IMR-90 (cell line): ENCODE measurements around the gene OR10A3. TPM values are rescaled to one million over a fixed set of nuclear protein-coding genes. Genes with fewer than 3 reads are reported as not detected.

Source experiments
- ATAC-seq: fragments of 200-7000 bp; cut with Tn5 transposase; 2 replicates; pipeline ENCODE4 v1.9.1; 2020; ENCODE audit warnings: low read depth, mild to moderate bottlenecking, moderate library complexity
- BruUV-seq: library from RNA; stranded (reverse); fragments of 400-500 nt; replicated peaks from 2 replicates; lab custom pipeline; 2021; lab: Mats Ljungman, UMichigan
- CTCF ChIA-PET: fragments of 300-600 bp; formaldehyde crosslinking; extraction: SDS; loops from one replicate; lab custom pipeline; 2021; ENCODE audit warnings: antibody characterized with exemption; lab: Yijun Ruan, JAX
- POLR2A ChIA-PET: fragments of 300-600 bp; sonication (Branson Sonifier 250); formaldehyde crosslinking; loops from one replicate; lab custom pipeline; 2022; ENCODE audit warnings: antibody characterized with exemption; ENCODE audit not compliant: unreplicated experiment; lab: Charles Lee
- DNase-seq: peaks from one replicate; pipeline ENCODE4 v3.0.0; 2013
- H2AFZ ChIP-seq: replicated peaks from 2 replicates; pipeline ENCODE3; 2013; ENCODE audit warnings: low read length, mild to moderate bottlenecking; ENCODE audit not compliant: poor library complexity
- H2AK5ac ChIP-seq: 2 replicates; pipeline ENCODE4 v1.6.1; 2013; ENCODE audit warnings: low read depth, low read length, inconsistent platforms
- H2AK9ac ChIP-seq: replicated peaks from 2 replicates; pipeline ENCODE3; 2013; ENCODE audit warnings: mild to moderate bottlenecking, low read depth, low read length, moderate library complexity; ENCODE audit not compliant: poor library complexity
- H2BK120ac ChIP-seq: 2 replicates; pipeline ENCODE4 v1.6.1; 2013; ENCODE audit warnings: low read depth, low read length, inconsistent platforms
- H2BK15ac ChIP-seq: 3 replicates; pipeline ENCODE4 v1.6.1; 2013; ENCODE audit warnings: low read depth, low read length, inconsistent platforms
- H2BK20ac ChIP-seq: 2 replicates; pipeline ENCODE4 v1.6.1; 2013; ENCODE audit warnings: low read depth, mild to moderate bottlenecking, inconsistent platforms, low read length, moderate library complexity
- H2BK5ac ChIP-seq: 2 replicates; pipeline ENCODE4 v1.6.1; 2013; ENCODE audit warnings: mild to moderate bottlenecking, low read depth, low read length, inconsistent platforms; ENCODE audit not compliant: poor library complexity, severe bottlenecking
- H3K14ac ChIP-seq: replicated peaks from 2 replicates; pipeline ENCODE4 v1.6.1; 2013; ENCODE audit warnings: low read depth, low read length, inconsistent platforms
- H3K18ac ChIP-seq: 2 replicates; pipeline ENCODE4 v1.6.1; 2013; ENCODE audit warnings: low read depth, low read length, control low read depth
- H3K23ac ChIP-seq: 2 replicates; pipeline ENCODE4 v1.6.1; 2013; ENCODE audit warnings: low read depth, low read length, inconsistent platforms
- H3K27ac ChIP-seq: 2 replicates; pipeline ENCODE4 v1.5.1; 2013; ENCODE audit warnings: mild to moderate bottlenecking, control low read depth, low read length; ENCODE audit not compliant: insufficient read depth
- H3K27me3 ChIP-seq: 2 replicates; pipeline ENCODE4 v1.6.1; 2013; ENCODE audit warnings: low read length; ENCODE audit not compliant: control insufficient read depth, insufficient read depth
- H3K36me3 ChIP-seq: 2 replicates; pipeline ENCODE4 v1.6.1; 2013; ENCODE audit warnings: low read length, mixed read lengths; ENCODE audit not compliant: control insufficient read depth, insufficient read depth
- H3K4ac ChIP-seq: 2 replicates; pipeline ENCODE4 v1.6.1; 2013; ENCODE audit warnings: low read depth, low read length, inconsistent platforms
- H3K4me1 ChIP-seq: 2 replicates; pipeline ENCODE4 v1.6.1; 2013; ENCODE audit warnings: low read length, mixed read lengths; ENCODE audit not compliant: control insufficient read depth, insufficient read depth
- H3K4me2 ChIP-seq: 2 replicates; pipeline ENCODE4 v1.6.1; 2013; ENCODE audit warnings: low read depth, mild to moderate bottlenecking, control low read depth, low read length, moderate library complexity
- H3K4me3 ChIP-seq: 2 replicates; pipeline ENCODE4 v1.5.1; 2013; ENCODE audit warnings: low read depth, mild to moderate bottlenecking, control low read depth, low read length, moderate library complexity; ENCODE audit not compliant: insufficient read depth
- H3K56ac ChIP-seq: 2 replicates; pipeline ENCODE4 v1.6.1; 2013; ENCODE audit warnings: low read length, inconsistent platforms; ENCODE audit not compliant: insufficient read depth; ENCODE audit errors: extremely low read depth
- H3K79me1 ChIP-seq, 2 experiments: 2 replicates each; pipeline ENCODE4 v1.6.1; 2013; ENCODE audit warnings: low read length in 2 of 2, inconsistent platforms in 1 of 2, low read depth in 1 of 2
- H3K9ac ChIP-seq: 2 replicates; pipeline ENCODE4 v1.6.1; 2013; ENCODE audit warnings: low read depth, low read length, control low read depth
- H3K9me1 ChIP-seq: 2 replicates; pipeline ENCODE4 v1.6.1; 2013; ENCODE audit warnings: low read length, inconsistent platforms; ENCODE audit not compliant: insufficient read depth
- H3K9me3 ChIP-seq: 2 replicates; pipeline ENCODE4 v1.6.1; 2013; ENCODE audit warnings: low read length; ENCODE audit not compliant: control insufficient read depth, insufficient read depth
- H4K20me1 ChIP-seq: 2 replicates; pipeline ENCODE4 v1.6.1; 2013; ENCODE audit warnings: low read length, inconsistent platforms; ENCODE audit not compliant: insufficient read depth
- H4K5ac ChIP-seq: 2 replicates; pipeline ENCODE4 v1.6.1; 2013; ENCODE audit warnings: mild to moderate bottlenecking, low read depth, low read length, control low read depth
- H4K8ac ChIP-seq, 2 experiments: 2 replicates each; pipeline ENCODE4 v1.6.1; 2013; ENCODE audit warnings: low read depth in 2 of 2, low read length in 2 of 2, control low read depth in 1 of 2, inconsistent platforms in 1 of 2
- H4K91ac ChIP-seq: 2 replicates; pipeline ENCODE4 v1.6.1; 2013; ENCODE audit warnings: low read depth, low read length, inconsistent platforms; ENCODE audit not compliant: insufficient read depth
- CEBPB ChIP-seq: IDR thresholded peaks from 2 replicates; pipeline ENCODE4 v1.6.1; 2012; ENCODE audit warnings: low read depth, low read length, improper control_type of control experiment
- FOS ChIP-seq: fragments of 150-350 bp; IDR thresholded peaks from 2 replicates; pipeline ENCODE4 v1.6.1; 2016; ENCODE audit warnings: low read depth, low read length
- MAZ ChIP-seq: IDR thresholded peaks from 2 replicates; pipeline ENCODE4 v1.6.1; 2012; ENCODE audit warnings: low read depth, mild to moderate bottlenecking, low read length, improper control_type of control experiment, moderate library complexity, borderline replicate concordance
- POLR2A ChIP-seq: IDR thresholded peaks from 2 replicates; pipeline ENCODE4 v1.6.1; 2012; ENCODE audit warnings: mild to moderate bottlenecking, low read depth, low read length
- RAD21 ChIP-seq: IDR thresholded peaks from 2 replicates; pipeline ENCODE4 v1.6.1; 2012; ENCODE audit warnings: low read length, improper control_type of control experiment
- RFX5 ChIP-seq: IDR thresholded peaks from 2 replicates; pipeline ENCODE4 v1.8.0; 2012; ENCODE audit warnings: low read depth, mild to moderate bottlenecking, low read length, moderate library complexity
- SMC3 ChIP-seq: fragments of 150-350 bp; IDR thresholded peaks from 2 replicates; pipeline ENCODE4 v1.6.1; 2016; ENCODE audit warnings: low read depth, mild to moderate bottlenecking, antibody characterized with exemption, low read length, moderate library complexity
- USF2 ChIP-seq: fragments of 150-350 bp; IDR thresholded peaks from 2 replicates; pipeline ENCODE4 v1.6.1; 2017; ENCODE audit warnings: mild to moderate bottlenecking, antibody characterized with exemption, low read length, low read depth
- WGBS, 2 experiments: methylation state at CpG; one replicate each; pipeline versions ENCODE4 v1.1.5 to v1.1.7; 2013; ENCODE audit warnings: missing lambda C conversion rate in 2 of 2; ENCODE audit not compliant: insufficient read length in 1 of 2; ENCODE audit errors: extremely low coverage in 2 of 2; 5-methylcytosine and 5-hydroxymethylcytosine counted together
- dilution Hi-C: fragments of 300-500 bp; cut with HindIII; formaldehyde crosslinking; loops from one replicate; pipeline ENCODE4 v1.14.3; 2018; ENCODE audit warnings: low sequenced_read_pairs; ENCODE audit not compliant: unreplicated experiment
- in situ Hi-C: fragments of 300-500 bp; cut with MboI; formaldehyde crosslinking; loops from 3 replicates; pipeline ENCODE4 v1.14.3; 2019; ENCODE audit warnings: low sequenced_read_pairs, inconsistent platforms, mixed read lengths
- intact Hi-C: fragments of 100-400 bp; cut with micrococcal nuclease; formaldehyde crosslinking; loops from 2 replicates; pipeline ENCODE4 v1.10.0; 2022
- polyA plus RNA-seq, 3 experiments: library from polyadenylated mRNA; depleted of rRNA; stranded (reverse); fragments of >200 nt; gene quantifications; 2 replicates each; pipeline ENCODE4 v1.2.3, GENCODE V29; 2012; ENCODE audit warnings: low replicate concordance in 1 of 3
- total RNA-seq: library from RNA; depleted of rRNA; stranded (reverse); fragments of >200 nt; gene quantifications from 2 replicates; pipeline ENCODE4 v1.2.3, GENCODE V29; 2012
- TF ChIP-seq, protein P1 (sequence below): fragments of 150-350 bp; IDR thresholded peaks from 2 replicates; pipeline ENCODE4 v1.6.1; 2016; ENCODE audit warnings: low read depth, mild to moderate bottlenecking, low read length, moderate library complexity, borderline replicate concordance
- TF ChIP-seq, protein P2 (sequence below): conservative IDR thresholded peaks from 2 replicates; pipeline ENCODE4 v1.5.1; 2012; ENCODE audit warnings: mild to moderate bottlenecking, low read depth, low read length, improper control_type of control experiment

OR10A3 gene
- total and polyA plus RNA-seq, 2 of the 4 experiments (the other 2 are of a cell fraction) = 0.03 TPM; not detected in 1

DNA sequence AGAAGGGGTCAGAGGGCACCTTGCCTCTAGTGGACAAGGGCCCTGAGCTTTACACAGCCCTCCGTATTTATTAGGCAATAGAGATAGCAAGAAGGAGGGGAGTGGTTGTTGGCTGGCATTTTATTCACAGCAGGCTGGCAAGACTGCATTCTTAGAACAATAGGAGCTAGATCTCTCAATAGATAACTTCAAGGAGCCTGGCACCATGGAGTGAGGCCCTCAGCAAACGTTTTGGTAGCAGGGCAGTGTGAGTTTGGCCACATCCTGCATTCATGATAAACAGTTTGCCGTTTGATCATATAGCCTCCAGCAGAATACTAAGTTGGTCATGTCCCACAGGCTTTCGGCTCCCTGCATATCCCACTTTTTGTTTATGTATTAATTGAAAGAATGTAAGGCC lies 42.1 kb downstream of the OR10A3 start:
- in situ Hi-C loops (loop anchor here (10.0 to 25.0 kb wide), 2 partner anchors 195 to 337 kb away; no protein-coding TSS in a partner anchor), intact Hi-C loops (loop anchor here (10.0 kb wide), 1 partner anchor 325 kb away; no protein-coding TSS in a partner anchor), dilution Hi-C loops (no loop called here)
- no peak overlapping the region for H3K18ac ChIP-seq
- no peaks in the 10 kb centered on the region for H3K36me3 ChIP-seq
- H3K9me3 ChIP-seq = no peaks in the 10 kb centered on the region
- H2AFZ ChIP-seq = no peak overlapping the region
- no peak overlapping the region for H3K27ac ChIP-seq
- H3K9me1 ChIP-seq = no peaks in the 10 kb centered on the region
- H2BK20ac ChIP-seq = no peak overlapping the region
- no peaks in the 10 kb centered on the region for H3K79me1 ChIP-seq
- H2BK15ac ChIP-seq = no peak overlapping the region
- no peaks in the 10 kb centered on the region for H4K20me1 ChIP-seq
- no peak overlapping the region for H4K8ac ChIP-seq
- no peak overlapping the region for H2AK9ac ChIP-seq
- H3K4ac ChIP-seq = no peak overlapping the region
- WGBS, 2 experiments = no CpG with 5 or more reads among the region's 4 CpGs
- no peak overlapping the region for H3K4me2 ChIP-seq
- no peak overlapping the region for H3K4me3 ChIP-seq
- no peak for ATAC-seq
- no peak overlapping the region for H3K56ac ChIP-seq
- no peak overlapping the region for H3K14ac ChIP-seq
- no peak overlapping the region for H4K91ac ChIP-seq
- BruUV-seq = no TSS peak
- no peak overlapping the region for H3K9ac ChIP-seq
- CTCF ChIA-PET = interaction anchor here (1.9 kb wide), 1 partner anchor 87 kb away, joined by 6 read pairs; the partner anchor contains the start of gene EIF3F
- H3K4me1 ChIP-seq = no peaks in the 10 kb centered on the region
- no peak overlapping the region for H2BK5ac ChIP-seq
- H2AK5ac ChIP-seq = no peak overlapping the region
- TF ChIP-seq, protein P1, sequence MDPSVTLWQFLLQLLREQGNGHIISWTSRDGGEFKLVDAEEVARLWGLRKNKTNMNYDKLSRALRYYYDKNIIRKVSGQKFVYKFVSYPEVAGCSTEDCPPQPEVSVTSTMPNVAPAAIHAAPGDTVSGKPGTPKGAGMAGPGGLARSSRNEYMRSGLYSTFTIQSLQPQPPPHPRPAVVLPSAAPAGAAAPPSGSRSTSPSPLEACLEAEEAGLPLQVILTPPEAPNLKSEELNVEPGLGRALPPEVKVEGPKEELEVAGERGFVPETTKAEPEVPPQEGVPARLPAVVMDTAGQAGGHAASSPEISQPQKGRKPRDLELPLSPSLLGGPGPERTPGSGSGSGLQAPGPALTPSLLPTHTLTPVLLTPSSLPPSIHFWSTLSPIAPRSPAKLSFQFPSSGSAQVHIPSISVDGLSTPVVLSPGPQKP = no peak
- TF ChIP-seq, protein P2, sequence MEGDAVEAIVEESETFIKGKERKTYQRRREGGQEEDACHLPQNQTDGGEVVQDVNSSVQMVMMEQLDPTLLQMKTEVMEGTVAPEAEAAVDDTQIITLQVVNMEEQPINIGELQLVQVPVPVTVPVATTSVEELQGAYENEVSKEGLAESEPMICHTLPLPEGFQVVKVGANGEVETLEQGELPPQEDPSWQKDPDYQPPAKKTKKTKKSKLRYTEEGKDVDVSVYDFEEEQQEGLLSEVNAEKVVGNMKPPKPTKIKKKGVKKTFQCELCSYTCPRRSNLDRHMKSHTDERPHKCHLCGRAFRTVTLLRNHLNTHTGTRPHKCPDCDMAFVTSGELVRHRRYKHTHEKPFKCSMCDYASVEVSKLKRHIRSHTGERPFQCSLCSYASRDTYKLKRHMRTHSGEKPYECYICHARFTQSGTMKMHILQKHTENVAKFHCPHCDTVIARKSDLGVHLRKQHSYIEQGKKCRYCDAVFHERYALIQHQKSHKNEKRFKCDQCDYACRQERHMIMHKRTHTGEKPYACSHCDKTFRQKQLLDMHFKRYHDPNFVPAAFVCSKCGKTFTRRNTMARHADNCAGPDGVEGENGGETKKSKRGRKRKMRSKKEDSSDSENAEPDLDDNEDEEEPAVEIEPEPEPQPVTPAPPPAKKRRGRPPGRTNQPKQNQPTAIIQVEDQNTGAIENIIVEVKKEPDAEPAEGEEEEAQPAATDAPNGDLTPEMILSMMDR = no peak
- TF ChIP-seq USF2 (no peak), CEBPB (no peak), SMC3 (no peak), RFX5 (no peak), POLR2A (no peak), FOS (no peak), MAZ (no peak), RAD21 (no peak)
- POLR2A ChIA-PET = no interaction called here
- no peak overlapping the region for H2BK120ac ChIP-seq
- no peak for DNase-seq
- no peak overlapping the region for H4K5ac ChIP-seq
- no peaks in the 10 kb centered on the region for H3K27me3 ChIP-seq
- no peak overlapping the region for H3K23ac ChIP-seq
